Measurements from ENCODE around the gene VAMP2. TPM values are rescaled to one million over a fixed set of nuclear protein-coding genes. Genes with fewer than 3 reads are reported as not detected.
A peak's percentile ranks its signal among the peaks of the same experiment; 100 is the strongest.

The VAMP2 gene
- total and polyA plus RNA-seq, 9 of the 15 experiments (the other 6 are each of a cell fraction or from before 2014, with no cell fraction given): 2.3 to 31.8 (median 6.0) TPM

DNA sequence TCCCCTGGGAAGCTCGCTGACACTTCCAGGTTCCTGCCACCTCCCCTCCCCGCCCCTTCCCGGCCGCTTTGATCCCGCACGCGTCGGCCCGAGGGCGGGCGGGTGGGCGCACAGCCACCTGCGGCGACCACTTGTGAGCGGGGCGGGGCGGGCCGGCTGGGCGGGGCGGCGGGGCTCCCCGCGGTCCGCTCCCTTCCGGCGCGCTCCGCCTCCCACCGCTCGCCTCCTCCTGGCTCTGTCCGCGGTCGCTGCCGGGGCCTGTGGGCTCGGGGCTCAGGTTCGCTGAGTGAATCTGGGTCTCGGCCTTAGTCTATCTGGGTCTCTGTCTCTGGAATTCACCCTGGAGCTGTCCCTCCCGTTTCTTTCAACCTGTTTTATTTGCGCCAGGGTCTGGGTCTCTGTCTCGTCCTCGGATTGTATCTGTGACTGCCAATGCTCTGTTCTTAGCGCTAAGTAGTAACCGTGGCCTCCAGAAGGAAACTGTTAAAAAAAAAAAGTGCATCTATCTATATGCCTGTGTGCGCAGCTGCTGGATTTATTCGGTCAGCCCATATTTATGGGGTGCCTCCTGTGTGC lies 36.2 kb downstream of the VAMP2 start (continued):
- TF ChIP-seq GTF2F1 (IDR thresholded peaks at IDR 0.05; ENCODE audit: low read depth, low read length) (no peak), NR2C1 (IDR thresholded peaks at IDR 0.05) (no peak), NR2C1 (tag; IDR thresholded peaks at IDR 0.05) (no peak), DLX4 (CRISPR knock-in tag; IDR thresholded peaks at IDR 0.05) (no peak), SRSF1 (IDR thresholded peaks at IDR 0.05; ENCODE audit: low read depth, low read length) (no peak), CC2D1A (IDR thresholded peaks at IDR 0.05) (peak; percentile 99), ZNF445 (CRISPR knock-in tag; IDR thresholded peaks at IDR 0.05; ENCODE audit: low read depth) (no peak), TSC22D4 (tag; IDR thresholded peaks at IDR 0.05) (no peak), FOXJ2 (tag; IDR thresholded peaks at IDR 0.05) (no peak), PCBP1 (IDR thresholded peaks at IDR 0.05; ENCODE audit: low read depth, low read length, poor library complexity, severe bottlenecking) (no peak)
- TF ChIP-seq, protein P1, sequence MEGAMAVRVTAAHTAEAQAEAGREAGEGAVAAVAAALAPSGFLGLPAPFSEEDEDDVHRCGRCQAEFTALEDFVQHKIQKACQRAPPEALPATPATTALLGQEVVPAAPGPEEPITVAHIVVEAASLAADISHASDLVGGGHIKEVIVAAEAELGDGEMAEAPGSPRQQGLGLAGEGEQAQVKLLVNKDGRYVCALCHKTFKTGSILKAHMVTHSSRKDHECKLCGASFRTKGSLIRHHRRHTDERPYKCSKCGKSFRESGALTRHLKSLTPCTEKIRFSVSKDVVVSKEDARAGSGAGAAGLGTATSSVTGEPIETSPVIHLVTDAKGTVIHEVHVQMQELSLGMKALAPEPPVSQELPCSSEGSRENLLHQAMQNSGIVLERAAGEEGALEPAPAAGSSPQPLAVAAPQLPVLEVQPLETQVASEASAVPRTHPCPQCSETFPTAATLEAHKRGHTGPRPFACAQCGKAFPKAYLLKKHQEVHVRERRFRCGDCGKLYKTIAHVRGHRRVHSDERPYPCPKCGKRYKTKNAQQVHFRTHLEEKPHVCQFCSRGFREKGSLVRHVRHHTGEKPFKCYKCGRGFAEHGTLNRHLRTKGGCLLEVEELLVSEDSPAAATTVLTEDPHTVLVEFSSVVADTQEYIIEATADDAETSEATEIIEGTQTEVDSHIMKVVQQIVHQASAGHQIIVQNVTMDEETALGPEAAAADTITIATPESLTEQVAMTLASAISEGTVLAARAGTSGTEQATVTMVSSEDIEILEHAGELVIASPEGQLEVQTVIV (CRISPR knock-in tag; IDR thresholded peaks at IDR 0.05; ENCODE audit: borderline replicate concordance): no peak
- TF ChIP-seq, protein P2, sequence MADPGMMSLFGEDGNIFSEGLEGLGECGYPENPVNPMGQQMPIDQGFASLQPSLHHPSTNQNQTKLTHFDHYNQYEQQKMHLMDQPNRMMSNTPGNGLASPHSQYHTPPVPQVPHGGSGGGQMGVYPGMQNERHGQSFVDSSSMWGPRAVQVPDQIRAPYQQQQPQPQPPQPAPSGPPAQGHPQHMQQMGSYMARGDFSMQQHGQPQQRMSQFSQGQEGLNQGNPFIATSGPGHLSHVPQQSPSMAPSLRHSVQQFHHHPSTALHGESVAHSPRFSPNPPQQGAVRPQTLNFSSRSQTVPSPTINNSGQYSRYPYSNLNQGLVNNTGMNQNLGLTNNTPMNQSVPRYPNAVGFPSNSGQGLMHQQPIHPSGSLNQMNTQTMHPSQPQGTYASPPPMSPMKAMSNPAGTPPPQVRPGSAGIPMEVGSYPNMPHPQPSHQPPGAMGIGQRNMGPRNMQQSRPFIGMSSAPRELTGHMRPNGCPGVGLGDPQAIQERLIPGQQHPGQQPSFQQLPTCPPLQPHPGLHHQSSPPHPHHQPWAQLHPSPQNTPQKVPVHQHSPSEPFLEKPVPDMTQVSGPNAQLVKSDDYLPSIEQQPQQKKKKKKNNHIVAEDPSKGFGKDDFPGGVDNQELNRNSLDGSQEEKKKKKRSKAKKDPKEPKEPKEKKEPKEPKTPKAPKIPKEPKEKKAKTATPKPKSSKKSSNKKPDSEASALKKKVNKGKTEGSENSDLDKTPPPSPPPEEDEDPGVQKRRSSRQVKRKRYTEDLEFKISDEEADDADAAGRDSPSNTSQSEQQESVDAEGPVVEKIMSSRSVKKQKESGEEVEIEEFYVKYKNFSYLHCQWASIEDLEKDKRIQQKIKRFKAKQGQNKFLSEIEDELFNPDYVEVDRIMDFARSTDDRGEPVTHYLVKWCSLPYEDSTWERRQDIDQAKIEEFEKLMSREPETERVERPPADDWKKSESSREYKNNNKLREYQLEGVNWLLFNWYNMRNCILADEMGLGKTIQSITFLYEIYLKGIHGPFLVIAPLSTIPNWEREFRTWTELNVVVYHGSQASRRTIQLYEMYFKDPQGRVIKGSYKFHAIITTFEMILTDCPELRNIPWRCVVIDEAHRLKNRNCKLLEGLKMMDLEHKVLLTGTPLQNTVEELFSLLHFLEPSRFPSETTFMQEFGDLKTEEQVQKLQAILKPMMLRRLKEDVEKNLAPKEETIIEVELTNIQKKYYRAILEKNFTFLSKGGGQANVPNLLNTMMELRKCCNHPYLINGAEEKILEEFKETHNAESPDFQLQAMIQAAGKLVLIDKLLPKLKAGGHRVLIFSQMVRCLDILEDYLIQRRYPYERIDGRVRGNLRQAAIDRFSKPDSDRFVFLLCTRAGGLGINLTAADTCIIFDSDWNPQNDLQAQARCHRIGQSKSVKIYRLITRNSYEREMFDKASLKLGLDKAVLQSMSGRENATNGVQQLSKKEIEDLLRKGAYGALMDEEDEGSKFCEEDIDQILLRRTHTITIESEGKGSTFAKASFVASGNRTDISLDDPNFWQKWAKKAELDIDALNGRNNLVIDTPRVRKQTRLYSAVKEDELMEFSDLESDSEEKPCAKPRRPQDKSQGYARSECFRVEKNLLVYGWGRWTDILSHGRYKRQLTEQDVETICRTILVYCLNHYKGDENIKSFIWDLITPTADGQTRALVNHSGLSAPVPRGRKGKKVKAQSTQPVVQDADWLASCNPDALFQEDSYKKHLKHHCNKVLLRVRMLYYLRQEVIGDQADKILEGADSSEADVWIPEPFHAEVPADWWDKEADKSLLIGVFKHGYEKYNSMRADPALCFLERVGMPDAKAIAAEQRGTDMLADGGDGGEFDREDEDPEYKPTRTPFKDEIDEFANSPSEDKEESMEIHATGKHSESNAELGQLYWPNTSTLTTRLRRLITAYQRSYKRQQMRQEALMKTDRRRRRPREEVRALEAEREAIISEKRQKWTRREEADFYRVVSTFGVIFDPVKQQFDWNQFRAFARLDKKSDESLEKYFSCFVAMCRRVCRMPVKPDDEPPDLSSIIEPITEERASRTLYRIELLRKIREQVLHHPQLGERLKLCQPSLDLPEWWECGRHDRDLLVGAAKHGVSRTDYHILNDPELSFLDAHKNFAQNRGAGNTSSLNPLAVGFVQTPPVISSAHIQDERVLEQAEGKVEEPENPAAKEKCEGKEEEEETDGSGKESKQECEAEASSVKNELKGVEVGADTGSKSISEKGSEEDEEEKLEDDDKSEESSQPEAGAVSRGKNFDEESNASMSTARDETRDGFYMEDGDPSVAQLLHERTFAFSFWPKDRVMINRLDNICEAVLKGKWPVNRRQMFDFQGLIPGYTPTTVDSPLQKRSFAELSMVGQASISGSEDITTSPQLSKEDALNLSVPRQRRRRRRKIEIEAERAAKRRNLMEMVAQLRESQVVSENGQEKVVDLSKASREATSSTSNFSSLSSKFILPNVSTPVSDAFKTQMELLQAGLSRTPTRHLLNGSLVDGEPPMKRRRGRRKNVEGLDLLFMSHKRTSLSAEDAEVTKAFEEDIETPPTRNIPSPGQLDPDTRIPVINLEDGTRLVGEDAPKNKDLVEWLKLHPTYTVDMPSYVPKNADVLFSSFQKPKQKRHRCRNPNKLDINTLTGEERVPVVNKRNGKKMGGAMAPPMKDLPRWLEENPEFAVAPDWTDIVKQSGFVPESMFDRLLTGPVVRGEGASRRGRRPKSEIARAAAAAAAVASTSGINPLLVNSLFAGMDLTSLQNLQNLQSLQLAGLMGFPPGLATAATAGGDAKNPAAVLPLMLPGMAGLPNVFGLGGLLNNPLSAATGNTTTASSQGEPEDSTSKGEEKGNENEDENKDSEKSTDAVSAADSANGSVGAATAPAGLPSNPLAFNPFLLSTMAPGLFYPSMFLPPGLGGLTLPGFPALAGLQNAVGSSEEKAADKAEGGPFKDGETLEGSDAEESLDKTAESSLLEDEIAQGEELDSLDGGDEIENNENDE (IDR thresholded peaks at IDR 0.05; ENCODE audit: low read depth, low read length): no peak
